HEK293T (cell line): Measurements from ENCODE around the gene USP36.

ENCODE experiments used
- CTCF ChIA-PET: fragments of 350-600 bp; formaldehyde crosslinking; extraction: SDS; loops from one replicate; lab custom pipeline; 2021; ENCODE audit warnings: antibody characterized with exemption, inconsistent platforms; lab: Yijun Ruan, JAX
- POLR2A ChIA-PET: fragments of 350-600 bp; formaldehyde crosslinking; extraction: SDS; loops from one replicate; lab custom pipeline; 2020; ENCODE audit warnings: antibody characterized with exemption, inconsistent platforms; lab: Yijun Ruan, JAX
- DNase-seq: peaks from one replicate; pipeline ENCODE4 v3.0.0; 2012; ENCODE audit warnings: mixed read lengths; ENCODE audit errors: extremely low spot score
- ARNT ChIP-seq: fragments of 450-650 bp; IDR thresholded peaks from 2 replicates; pipeline ENCODE4 v1.6.1; 2017; ENCODE audit warnings: mild to moderate bottlenecking
- BHLHE40 ChIP-seq: fragments of 450-650 bp; IDR thresholded peaks from 2 replicates; pipeline ENCODE4 v1.6.1; 2016; ENCODE audit warnings: mild to moderate bottlenecking, moderate library complexity, borderline replicate concordance
- CTBP1 ChIP-seq: fragments of 450-650 bp; IDR thresholded peaks from 2 replicates; pipeline ENCODE4 v1.6.1; 2016; ENCODE audit warnings: borderline replicate concordance
- ELF4 ChIP-seq: fragments of 450-650 bp; IDR thresholded peaks from 2 replicates; pipeline ENCODE4 v1.6.1; 2017; ENCODE audit warnings: antibody characterized with exemption
- FOXA1 ChIP-seq: fragments of 450-650 bp; IDR thresholded peaks from 2 replicates; pipeline ENCODE4 v1.6.1; 2016; ENCODE audit warnings: mild to moderate bottlenecking
- FOXK2 ChIP-seq: fragments of 450-650 bp; IDR thresholded peaks from 2 replicates; pipeline ENCODE4 v1.6.1; 2016; ENCODE audit warnings: mild to moderate bottlenecking
- FOXM1 ChIP-seq: fragments of 450-650 bp; IDR thresholded peaks from 2 replicates; pipeline ENCODE4 v1.6.1; 2017; ENCODE audit warnings: mild to moderate bottlenecking, borderline replicate concordance
- HDGF ChIP-seq: fragments of 450-650 bp; IDR thresholded peaks from 2 replicates; pipeline ENCODE4 v1.6.1; 2017; ENCODE audit warnings: antibody characterized with exemption, borderline replicate concordance
- L3MBTL2 ChIP-seq: fragments of 450-650 bp; conservative IDR thresholded peaks from 2 replicates; pipeline ENCODE4 v1.6.1; 2016; ENCODE audit warnings: mild to moderate bottlenecking
- LEF1 ChIP-seq: fragments of 450-650 bp; IDR thresholded peaks from 2 replicates; pipeline ENCODE4 v1.6.1; 2017; ENCODE audit warnings: mild to moderate bottlenecking, borderline replicate concordance
- NFRKB ChIP-seq: fragments of 450-650 bp; IDR thresholded peaks from 2 replicates; pipeline ENCODE4 v1.6.1; 2016; ENCODE audit warnings: mild to moderate bottlenecking, moderate library complexity
- SP1 ChIP-seq: fragments of 450-650 bp; IDR thresholded peaks from 2 replicates; pipeline ENCODE4 v1.6.1; 2017
- SUZ12 ChIP-seq: fragments of 450-650 bp; IDR thresholded peaks from 2 replicates; pipeline ENCODE4 v1.6.1; 2016; ENCODE audit warnings: mild to moderate bottlenecking
- TARDBP ChIP-seq: fragments of 450-650 bp; IDR thresholded peaks from 2 replicates; pipeline ENCODE4 v1.6.1; 2016
- ZNF384 ChIP-seq: fragments of 450-650 bp; IDR thresholded peaks from 2 replicates; pipeline ENCODE4 v1.6.1; 2016
- TF ChIP-seq, protein P1 (sequence below): fragments of 450-650 bp; IDR thresholded peaks from 2 replicates; pipeline ENCODE4 v1.6.1; 2016

The USP36 gene

DNA sequence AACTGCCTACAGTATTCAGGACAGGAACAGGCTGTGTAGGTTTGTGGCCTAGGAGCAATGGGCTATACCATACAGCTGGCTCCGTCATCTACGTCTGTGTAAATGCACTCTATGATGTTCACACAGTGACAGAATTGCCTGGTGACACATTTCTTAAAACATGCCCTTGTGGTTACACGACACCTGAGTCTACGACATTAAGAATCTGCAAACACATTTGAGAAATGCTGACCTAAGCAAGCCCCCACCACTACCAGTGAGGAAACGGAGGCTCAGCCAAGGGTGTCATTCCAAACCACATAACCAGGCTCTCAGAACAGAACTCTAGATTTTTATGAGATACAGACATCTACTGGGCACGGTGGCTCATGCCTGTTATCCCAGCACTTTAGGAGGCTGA lies 23.5 kb downstream of the USP36 start:
- DNase-seq, result no peak
- TF ChIP-seq ARNT (no peak), SUZ12 (no peak), TARDBP (no peak), LEF1 (no peak)
- TF ChIP-seq, protein P1, sequence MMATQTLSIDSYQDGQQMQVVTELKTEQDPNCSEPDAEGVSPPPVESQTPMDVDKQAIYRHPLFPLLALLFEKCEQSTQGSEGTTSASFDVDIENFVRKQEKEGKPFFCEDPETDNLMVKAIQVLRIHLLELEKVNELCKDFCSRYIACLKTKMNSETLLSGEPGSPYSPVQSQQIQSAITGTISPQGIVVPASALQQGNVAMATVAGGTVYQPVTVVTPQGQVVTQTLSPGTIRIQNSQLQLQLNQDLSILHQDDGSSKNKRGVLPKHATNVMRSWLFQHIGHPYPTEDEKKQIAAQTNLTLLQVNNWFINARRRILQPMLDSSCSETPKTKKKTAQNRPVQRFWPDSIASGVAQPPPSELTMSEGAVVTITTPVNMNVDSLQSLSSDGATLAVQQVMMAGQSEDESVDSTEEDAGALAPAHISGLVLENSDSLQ, result no peak
- ChIA-PET POLR2A (no interaction called here), CTCF (no interaction called here)

- ChIA-PET CTCF (no interaction called here), POLR2A (interaction anchor here (0.7 to 1.0 kb wide), 2 partner anchors 43 to 150 kb away, joined by 3 read pairs; no protein-coding TSS in a partner anchor)
- DNase-seq, result no peak
- TF ChIP-seq TARDBP (0 out of 2 replicates have a peak, but pooled peaks have one; percentile 45), HDGF (no peak)
Measured at GRCh38 chr17:78815696-78816095, 24.9 kb downstream of the USP36 start.

DNA sequence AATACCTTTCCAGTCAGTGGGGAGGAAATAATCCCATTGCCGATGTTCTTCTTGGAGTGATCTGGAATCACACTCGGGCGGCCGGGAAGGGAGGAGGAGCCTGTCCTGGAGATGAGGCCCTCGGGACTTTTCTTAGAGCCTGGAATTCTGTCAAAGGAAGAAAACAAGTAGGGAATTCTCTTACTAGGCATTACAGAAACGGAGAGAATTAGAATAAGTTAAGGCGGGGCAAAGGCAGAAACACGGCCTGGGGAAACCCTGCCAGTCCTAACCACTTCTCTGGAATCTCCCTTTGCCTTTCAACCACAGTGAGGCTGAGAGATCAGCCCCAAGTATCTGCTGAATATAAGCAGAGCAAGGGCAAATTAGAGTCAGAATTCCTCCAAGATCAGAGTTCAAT lies 27.8 kb downstream of the USP36 start:
- POLR2A ChIA-PET, result no interaction called here

DNA sequence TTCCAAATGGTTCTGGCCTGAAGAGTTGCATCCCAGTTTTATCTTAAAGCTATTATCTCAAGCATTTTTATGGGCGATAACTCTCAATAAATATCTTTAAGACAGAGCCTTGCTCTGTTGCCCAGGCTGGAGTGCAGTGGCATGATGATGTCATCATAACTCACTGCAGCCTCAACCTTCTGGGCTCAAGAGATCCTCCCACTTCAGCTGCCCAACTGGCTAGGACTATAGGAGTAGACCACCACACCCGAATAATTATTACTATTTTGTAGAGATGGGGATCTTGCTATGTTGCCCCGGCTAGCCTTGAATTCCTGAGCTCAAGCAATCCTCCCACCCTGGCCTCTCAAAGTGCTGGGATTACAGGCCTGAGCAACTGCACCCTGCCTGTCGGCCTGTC lies 32.5 kb downstream of the USP36 start:
- POLR2A ChIA-PET, result no interaction called here

More for the DNA sequence above, 27.8 kb downstream of the USP36 start:
- TF ChIP-seq HDGF (no peak), CTBP1 (no peak), ZNF384 (no peak), ARNT (no peak), FOXM1 (no peak), NFRKB (no peak), TARDBP (no peak), SUZ12 (no peak), FOXA1 (no peak), BHLHE40 (no peak), LEF1 (no peak)
- DNase-seq, result no peak
- CTCF ChIA-PET, result no interaction called here

GRCh38 chr17:78806451-78806850 lies 34.2 kb downstream of the USP36 start:
- TF ChIP-seq ARNT (no peak), FOXM1 (no peak), ZNF384 (no peak), HDGF (no peak), FOXK2 (no peak), LEF1 (no peak), BHLHE40 (no peak), CTBP1 (no peak), FOXA1 (no peak), ELF4 (no peak), SUZ12 (no peak)
- no peak for DNase-seq
- POLR2A ChIA-PET, result no interaction called here
- CTCF ChIA-PET, result no interaction called here

More for the DNA sequence above, 32.5 kb downstream of the USP36 start:
- TF ChIP-seq FOXA1 (no peak), ELF4 (no peak), ARNT (no peak), ZNF384 (no peak), NFRKB (no peak), BHLHE40 (no peak), L3MBTL2 (no peak), SP1 (no peak)
- TF ChIP-seq, protein P1, result no peak
- DNase-seq, result no peak
- CTCF ChIA-PET, result no interaction called here

GRCh38 chr17:78805301-78805700 lies 35.3 kb downstream of the USP36 start:
- CTCF ChIA-PET, result no interaction called here
- DNase-seq, result no peak
- TF ChIP-seq FOXK2 (no peak), NFRKB (no peak), CTBP1 (no peak), LEF1 (no peak), FOXM1 (no peak), HDGF (no peak), SP1 (no peak), SUZ12 (no peak), FOXA1 (no peak), TARDBP (no peak), BHLHE40 (no peak)
- TF ChIP-seq, protein P1, result no peak
- POLR2A ChIA-PET, result no interaction called here

- no peak for DNase-seq
- CTCF ChIA-PET, result no interaction called here
- no peak for TF ChIP-seq HDGF
- TF ChIP-seq SP1, result no peak
- no peak for TF ChIP-seq FOXK2
- no peak for TF ChIP-seq L3MBTL2
- no peak for TF ChIP-seq ARNT
- no peak for TF ChIP-seq SUZ12
- TF ChIP-seq FOXA1, result no peak
- no peak for TF ChIP-seq ELF4
- no peak for TF ChIP-seq BHLHE40
- TF ChIP-seq LEF1, result no peak
- no peak for TF ChIP-seq ZNF384
- no peak for TF ChIP-seq FOXM1
- TF ChIP-seq CTBP1, result no peak
- no peak for TF ChIP-seq TARDBP
- no peak for TF ChIP-seq NFRKB
- TF ChIP-seq, protein P1, result no peak
- POLR2A ChIA-PET, result no interaction called here
Measured at GRCh38 chr17:78804777-78805176, 35.8 kb downstream of the USP36 start.
